GM19035 (cell line): ENCODE data around the gene PER2.

Experiments used
- ATAC-seq: cut with Tn5 transposase; IDR thresholded peaks from one replicate; pipeline ENCODE4 v1.9.1; 2021; ENCODE audit not compliant: unreplicated experiment

PER2 gene

DNA sequence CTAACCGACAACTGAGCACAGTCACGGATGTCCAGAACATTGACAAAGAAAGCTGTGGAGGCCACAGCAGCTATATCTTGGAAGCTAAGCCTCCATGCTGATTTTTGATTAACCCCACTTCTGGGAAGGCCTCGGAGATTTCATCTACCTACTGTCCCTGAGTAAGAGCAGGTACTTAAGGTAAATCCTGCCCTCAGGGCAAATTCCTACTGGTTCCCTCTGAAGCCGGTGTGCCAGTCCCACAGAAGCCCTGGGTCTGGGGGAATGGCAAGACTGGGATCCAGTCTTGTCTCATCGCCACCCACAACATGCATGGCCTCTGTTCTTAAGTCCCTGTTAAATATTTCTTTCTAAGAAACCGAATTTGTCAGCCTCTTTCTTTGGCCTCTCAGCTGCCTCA is 18.7 kb downstream of the PER2 start:
- no peak for ATAC-seq

DNA sequence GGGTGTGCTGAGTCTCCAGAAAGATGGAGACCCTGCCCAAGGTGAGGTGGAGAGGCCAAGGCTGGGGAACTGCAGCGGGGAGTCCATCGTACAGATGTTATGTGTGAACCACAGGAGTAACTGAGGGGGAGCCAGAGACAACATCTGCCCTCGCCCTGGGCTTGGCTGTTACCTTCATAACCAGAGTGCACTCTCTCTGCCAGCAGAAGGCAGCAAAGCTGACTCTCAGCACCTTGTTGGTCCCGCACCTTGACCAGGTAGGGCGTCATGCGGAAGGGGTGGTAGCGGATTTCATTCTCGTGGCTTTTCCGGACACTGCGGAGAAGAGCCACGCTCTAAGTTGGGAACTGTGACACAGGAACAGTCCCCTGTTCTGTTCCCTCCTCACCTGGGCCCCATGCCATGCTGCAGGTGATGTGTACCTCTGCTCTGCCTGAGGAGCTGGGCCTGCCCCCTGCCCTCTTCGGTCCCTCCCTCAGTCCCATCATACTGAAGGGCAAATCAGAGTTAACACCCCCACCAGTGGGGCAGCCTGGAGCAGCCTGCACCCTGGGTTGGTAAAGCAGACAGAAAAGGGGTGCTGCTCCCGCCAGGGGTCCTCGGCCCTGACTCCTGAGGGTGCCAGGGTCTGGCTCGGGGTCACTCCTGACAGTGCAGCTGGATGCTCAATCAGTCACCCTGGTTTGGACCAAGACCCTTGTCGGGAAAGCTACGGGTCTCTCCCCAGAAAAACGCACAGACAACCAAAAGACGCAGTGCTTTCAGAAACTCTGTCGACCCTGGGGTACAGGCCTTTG is 20.3 kb downstream of the PER2 start:
- no peak for ATAC-seq

DNA sequence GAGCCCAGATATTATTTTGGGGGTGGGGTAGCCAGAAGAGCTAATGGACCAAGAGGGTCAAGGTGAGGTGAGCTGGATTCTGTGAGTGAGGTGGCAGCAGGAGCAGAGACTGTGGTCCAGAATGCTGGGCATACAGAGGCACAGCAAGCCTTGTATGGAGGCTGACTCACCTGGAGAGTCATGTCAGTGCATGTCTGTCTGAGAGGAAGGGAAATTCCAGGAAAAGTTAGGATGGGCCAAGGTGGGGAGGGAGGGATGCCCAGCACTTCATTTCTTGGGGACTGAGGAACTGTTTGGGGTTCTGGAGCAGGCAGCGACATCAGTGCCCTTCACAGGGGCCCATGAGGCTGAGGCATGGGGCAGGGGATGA is 21.1 kb downstream of the PER2 start:
- ATAC-seq, result no peak

DNA sequence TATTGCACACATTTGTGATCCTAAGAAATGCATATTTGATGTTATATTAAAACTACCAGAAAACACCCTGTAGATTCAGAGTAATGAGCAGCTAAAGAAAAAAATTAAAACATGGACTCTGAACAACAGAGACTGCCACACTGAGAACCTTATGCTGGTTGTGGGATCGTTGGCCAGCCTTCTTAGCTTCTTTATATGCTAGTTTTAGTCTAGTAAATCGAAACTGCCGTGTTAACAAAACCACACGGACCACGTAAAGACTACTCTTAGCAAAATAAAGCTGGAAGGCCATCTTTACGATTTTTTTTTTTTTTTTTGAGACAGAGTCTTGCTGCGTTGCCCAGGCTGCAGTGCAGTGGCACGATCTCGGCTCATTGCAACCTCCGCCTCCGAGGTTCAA is 22.8 kb downstream of the PER2 start:
- ATAC-seq, result no peak

DNA sequence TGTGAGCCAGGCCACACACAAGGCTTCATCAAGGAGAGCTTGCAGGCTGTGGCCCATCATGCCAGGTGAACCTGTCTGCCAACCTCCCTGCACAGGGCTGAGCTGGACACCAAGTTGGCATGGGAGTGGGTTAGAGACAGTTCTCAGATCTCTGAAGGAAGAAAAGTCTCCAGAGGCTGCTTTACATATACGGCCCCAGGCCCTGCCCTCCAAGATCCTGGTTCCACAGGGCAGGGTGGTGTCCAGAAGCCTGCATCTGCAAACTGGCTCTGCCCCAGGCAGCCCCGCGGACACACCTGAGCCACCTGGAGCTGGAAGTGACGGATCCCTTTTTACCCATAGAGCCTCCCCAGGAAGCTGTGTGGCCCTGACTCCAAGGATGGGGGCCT is 24.3 kb downstream of the PER2 start:
- no peak for ATAC-seq

DNA sequence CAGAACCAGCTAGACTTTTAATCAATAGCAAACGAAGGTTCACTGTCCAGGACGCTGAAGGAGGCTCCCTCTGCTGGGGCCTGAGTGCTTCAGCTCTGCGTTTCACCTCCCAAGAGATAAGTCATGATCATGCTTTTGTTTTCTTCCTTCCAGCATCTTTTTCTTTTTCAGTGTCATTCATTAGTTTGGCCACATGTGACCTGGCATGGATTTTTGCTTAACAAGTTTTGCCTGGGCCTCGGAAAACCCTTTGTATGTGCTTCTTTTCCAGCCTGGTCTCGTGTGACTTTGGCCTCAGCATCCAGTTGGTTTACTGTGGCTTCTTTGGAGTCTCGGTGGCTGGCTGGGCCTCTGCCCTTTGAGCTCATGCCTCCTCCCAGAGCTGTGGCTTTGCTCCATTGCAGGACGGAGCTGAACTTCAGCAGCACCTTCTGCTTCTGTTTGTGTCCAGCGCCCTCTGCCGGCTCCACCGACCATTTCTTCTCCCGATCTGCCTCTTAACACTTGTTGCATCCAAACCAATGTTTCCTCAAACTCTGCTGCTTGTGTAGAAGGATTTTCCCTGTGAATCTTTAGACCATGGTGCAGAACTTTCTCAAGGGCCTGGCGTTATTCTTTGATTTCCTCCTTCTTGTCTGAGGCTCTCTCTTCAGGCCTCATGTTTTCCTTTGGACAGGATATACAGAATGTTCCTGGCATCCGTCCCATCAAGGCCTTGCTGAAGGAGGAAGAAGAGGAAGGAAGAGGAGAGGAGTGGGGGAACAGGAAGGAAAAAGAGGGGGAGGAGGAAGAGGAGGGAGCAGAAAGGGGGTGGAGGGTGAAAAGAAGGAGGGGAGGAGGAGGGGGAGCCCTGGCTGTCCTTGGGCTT is 25.0 kb downstream of the PER2 start:
- no peak for ATAC-seq

DNA sequence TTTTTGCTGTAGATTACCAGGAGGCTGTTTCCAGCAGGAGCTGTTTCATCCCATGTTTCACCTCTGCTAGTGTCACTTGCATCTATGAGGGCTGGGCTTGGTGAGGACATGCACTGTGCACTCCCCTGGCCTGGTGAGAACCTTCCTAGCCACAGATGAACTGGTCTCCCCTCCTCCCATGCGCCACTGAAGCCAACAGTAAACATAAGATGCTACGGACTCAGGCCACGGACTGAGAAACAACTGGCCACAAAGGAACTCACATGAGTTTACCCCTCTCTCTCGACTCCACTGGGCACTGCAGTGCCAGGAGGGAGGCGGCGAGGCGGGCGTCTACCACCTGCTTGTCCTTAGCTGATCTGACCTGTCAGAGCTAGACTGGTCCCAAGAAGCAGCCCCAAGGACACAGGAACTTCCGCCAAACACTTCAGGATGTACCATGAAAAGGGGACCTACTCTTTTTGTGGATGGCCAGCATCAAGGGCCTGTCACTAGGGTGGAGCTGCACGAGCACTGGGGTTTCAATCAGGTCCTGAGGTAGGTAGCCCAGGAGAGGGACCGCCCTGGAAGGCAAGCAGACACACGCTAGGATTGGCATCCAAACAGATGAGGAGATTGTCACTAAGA is 25.8 kb downstream of the PER2 start:
- no peak for ATAC-seq

DNA sequence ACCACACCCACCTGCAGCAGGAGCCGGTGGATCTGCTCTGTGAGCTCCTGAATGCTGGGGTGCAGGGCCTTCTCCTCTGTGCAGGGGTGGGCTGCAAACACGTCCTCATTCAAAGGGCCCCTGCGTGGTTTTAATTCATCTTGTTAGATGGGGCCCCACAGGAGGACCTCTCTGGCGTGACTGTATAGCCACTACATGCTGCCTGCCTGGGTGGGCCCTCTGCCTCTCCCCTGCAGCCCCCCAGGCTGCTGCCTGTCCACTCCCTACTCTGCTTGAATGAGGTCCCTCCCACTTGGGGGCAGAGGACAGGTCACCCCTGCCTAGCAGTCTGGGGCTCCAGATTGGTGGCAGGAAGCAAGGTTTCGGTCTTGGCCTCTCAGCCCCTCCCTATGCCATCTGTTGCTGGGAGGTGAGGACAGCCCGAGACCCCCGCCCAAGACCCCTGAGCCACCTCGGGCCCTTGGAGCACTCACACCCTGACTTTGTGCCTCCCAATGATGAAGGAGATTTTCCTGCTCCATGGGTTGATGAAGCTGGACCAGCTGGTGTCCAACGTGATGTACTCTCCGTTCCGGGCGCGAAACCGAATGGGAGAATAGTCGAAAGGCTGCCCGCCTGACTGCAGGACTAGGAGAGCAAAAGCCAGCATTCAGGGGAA is 26.6 kb downstream of the PER2 start:
- no peak for ATAC-seq

DNA sequence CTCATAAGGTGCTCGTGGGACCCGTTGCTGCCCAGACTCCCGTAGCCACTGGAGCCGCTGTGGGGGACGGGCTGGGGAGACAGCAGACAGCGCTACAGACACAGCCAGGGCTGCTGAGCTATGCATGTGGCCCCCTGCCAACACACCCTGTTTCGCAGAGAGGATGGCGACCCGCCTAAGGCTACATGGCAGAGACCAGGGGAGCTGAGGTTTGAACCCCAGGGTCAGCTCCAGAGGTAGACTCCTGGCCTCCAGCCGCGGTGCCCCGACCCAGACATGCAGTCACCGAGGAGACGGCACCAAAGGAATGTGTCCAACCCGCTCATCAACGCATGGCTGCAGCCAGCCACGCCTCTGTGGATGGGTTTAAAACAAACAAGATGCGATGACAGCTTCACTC is 27.5 kb downstream of the PER2 start:
- ATAC-seq, result no peak

DNA sequence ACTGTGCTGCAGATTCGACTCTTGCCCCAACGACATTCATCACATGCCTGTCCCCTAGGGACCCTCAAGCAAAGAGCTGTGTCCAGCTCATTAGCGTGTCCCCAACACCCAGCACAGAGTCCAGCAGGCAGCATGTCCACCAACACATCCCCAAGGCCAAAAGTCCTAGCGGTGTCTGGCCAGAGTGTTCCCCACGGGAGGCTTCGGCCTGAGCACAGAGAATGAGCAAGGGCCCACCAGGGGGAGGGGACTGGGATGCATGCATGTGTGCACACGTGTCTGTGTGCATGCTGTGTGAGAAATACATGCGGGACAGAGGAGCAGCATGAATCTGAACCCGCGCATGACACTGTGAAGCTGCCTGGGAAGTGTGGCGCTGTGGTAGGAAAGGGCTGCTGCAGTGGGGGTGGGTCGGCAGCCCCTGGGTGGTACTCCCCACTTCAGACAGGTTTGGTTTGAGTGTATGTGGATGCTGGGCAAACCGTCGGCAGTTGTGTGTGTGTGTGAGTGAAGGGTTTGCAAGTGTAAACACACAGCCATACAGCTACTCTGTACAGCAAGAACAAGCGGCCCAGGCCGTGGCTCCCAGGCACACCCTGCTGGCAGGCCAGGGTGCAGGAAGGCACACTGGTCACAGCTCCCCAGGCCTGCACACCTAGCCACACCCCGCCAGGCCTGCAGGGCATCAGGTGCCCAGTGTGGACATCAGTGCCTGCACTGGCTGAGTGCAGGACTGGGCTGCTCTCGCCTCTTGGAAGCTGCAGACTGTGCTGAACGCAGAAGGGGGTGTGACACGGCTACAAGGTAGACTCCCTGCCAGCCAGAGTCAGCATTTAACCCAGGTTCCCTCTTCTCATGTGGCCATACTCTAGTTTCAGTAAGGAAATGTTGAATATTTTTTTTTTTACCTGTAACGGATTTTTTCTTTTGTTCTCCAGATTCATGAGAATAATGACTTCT is 29.1 kb downstream of the PER2 start:
- ATAC-seq, result no peak

DNA sequence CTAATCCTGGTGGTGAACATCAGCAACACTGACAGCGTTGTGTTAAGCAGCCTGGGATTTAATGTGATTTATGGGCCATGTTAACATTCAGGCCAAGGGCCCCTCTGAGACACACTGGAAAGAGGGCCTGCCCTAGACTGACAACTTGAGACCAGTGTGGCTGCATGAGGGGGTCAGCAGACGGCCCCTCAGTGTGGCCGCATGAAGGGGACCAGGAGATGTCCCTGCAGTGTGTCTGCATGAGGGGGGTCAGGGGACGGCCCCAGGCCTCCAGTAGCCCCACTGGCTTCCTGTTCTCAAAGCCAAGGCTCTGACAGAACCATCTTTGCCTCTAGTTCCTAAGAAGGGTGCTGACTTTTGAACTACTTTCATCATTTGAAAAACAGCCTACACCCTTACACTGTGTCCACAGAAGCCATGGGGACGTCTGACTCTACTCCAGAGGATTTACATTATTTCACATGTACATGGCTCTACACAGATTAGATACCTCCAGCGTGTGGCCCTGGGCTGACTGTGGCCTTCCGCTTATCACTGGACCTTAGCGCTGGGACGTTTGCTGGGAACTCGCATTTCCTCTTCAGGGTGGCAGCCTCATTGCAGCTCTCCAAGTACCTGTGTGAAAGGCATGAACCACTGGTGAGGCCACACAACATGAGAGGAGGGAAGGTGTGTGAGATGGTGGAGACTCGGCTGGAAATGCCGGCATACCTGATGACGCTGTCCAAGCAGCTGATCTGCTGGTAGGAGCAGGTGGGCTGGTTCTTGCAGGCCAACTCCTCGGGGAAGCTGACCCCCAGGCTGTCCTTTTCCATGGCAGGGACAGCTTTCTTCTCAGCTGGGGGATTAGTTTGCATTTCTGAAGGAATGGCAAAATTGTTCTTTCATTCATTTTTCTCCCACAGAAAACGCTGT is 30.4 kb downstream of the PER2 start:
- no peak for ATAC-seq

DNA sequence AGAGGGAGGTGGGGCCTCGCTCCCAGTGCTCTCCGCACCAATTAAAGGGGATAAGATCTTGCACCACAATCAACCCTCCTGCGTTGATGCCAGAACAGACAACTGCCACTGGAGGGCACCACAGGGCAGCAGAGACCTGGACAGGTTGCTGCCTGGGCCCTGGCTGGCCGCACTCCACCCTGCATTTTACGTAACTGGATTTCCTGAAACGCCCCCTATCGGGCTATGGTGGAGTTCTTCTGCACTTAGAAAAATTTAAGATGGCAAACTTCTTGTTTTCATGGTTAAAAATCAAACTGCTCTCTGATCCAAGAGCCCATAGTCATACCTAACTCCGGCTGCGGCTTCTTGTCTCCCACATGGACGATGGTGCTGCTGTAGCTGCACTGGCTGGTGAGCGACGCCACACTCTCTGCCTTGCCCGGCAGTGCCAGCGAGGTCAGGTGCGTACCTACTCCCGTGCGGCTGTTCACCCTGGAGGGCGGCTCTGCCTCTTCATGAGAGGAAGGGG is 31.8 kb downstream of the PER2 start:
- ATAC-seq, result no peak

DNA sequence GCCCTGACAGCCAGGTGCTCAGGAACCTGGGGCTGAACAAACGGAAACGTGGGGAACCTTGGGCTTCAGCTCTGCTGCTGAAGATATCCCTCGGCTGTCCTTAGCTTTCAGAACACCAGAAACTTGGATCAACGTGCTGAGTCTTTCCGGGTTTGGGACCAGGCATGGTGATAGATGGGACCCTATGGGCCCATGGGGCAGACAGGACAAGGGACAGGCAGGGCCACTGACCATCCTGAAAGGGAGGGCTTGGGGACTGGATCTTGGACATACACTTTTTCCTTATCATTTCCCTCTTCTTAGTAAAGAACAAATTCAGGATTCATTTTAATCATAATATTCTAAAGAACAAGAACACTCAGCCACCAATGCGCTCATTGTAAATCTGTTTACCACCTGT is 32.3 kb downstream of the PER2 start:
- ATAC-seq, result no peak

DNA sequence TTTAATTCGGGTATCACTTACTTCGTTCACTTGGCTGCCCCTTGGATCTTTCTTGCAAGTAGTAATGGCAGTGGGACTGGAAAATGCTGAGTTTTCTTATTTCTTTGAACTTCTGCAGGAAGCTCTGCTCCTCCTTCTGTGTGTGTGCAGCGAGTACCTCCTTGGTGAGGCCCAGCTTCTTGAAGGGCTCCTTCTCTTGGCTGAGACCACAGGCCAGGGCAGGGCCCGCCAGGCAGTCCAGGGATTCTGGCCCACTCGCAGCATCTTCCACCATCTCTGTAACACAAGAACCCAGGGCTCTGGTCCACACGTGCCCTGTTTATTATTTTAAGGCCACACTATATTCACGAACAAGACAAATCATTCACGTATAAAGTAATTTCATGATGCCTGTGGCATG is 32.8 kb downstream of the PER2 start:
- no peak for ATAC-seq

DNA sequence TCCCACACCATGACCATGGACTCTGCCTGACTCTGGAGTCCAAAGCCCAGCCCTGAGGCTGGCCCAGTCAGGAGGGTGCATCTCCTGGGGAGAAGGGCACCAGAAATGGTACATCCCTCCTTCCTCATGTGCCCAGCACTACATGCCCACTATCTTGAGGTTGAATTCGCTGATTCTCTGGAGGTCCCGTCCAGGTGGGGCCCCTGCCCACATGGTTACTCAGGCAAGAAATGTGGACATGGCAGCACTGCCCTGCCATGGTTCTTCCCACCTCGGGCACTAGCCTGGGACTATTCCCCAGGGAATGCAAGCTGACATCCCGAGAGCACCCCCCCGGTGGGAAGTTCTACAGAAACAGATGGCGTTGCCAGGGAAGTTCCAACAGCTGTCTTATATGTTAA is 33.3 kb downstream of the PER2 start:
- no peak for ATAC-seq

DNA sequence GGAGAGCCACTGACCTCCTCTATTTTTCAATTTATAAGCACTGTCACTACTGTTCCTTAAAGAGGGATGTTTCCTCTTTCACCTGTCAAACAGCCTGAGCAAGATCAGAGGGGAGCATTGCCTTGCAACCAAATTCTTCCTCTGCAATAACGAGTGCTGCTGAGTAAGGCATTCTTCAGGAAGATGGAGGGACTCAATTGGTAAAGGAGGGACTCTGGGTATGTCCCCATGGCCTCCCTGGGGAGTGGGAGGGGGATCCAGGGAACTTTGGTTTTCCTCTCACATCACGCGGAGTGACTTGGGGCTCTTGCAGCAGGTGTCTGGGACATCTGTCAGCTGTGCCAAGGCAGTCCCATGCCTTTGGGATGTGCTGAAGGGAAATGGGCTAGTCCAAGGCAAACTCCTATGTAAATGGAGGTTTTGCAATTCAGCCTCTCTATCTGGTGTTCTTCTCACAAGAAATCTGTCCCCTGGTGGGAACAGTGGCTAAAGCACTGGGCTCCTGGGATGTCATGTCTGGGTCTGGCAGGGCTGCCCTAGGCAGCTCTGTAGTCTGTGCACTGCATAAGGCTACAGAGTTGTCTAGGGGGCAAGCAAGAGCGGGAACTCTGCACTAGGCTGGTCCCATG is 34.2 kb downstream of the PER2 start:
- ATAC-seq, result no peak

DNA sequence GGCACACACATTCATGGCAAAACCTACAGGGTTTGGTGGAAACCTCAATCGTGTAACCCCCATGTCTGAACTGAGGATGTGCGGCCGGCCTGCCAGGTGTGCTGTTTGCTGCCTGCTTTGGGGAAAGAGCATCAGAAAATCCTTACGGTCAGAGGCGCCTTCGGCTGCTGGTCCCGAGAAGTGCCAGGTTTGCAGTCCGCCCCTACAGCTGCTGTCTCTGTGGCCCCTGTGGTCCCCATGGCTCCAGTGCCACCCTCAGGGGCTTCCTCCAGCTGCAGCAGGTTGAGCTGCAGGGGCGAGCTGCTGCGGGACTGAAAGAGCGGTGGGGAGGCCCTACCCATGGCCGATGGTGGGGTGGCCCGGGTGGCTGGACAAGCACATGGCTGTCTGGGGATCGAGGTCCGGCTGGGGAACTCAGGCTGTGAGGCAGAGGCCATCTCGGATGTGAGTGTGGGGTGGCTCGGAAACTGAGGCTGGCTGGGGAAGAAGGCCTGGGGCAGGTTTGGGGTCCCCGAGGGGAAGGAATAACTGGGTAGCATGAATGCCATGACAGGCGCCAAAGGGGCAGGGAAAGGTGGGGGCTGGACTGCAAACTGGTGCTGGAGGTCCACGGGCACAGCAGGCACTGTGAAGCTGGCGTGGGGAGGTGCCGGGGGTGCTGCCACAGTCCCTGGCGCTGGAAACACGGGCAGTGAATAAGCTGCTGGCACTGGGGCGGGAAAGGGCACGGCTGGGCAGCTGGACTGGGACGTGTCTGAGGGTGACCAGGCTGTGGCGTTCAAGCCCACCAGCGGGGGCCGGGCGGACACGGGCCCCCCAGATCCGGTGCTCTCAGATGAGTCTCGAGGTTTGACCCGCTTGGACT is 35.4 kb downstream of the PER2 start:
- no peak for ATAC-seq

DNA sequence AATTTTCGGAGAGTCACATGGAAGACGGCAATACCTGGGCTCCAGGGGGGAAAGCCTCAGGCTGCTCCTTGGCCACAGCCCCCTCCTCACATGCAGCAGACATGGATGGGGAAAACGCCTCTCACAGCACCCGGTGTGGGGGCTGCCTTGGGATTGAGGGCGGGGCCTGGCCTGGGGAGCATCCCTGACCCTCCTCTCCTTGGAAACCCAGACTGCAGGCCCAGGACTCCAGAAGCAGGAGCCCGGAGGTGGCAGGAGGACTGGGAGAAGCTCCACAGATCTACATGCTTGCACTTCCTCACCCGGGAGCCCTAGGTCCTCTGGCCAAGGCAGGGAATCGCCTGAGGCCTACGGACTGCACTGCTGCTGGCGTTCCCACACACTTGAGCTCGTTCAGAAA is 36.4 kb downstream of the PER2 start:
- ATAC-seq, result no peak
